ENCODE results near the gene TAGLN.

The TAGLN gene

GRCh38 chr11:117199053-117199915, at the start of gene TAGLN:
TAGLN (plus strand) TSS chr11:117199370; CDS start chr11:117203014, 3,644 bp downstream.
- no peak for DNase-seq (ENCODE audit: low read depth)

DNA sequence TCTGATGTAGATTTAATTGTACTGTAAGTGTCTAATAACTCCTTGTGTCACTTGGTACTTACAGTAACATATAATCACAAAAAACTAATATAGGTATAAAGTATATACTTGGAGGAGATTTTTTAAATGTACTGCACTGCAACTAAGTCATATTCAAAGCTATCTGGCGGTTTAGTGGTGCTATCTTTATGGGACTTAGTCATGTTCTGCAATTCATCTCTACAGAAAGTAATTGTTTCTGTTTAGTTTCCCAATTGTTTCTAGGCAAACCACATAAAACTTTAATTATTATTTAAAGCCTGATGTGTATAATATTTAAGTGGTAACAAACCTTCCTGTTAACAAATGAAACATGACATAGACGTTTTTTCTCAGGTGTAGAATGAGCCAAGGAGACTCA, 47.1 kb upstream of the TAGLN start:
- DNase-seq (ENCODE audit: low read depth) = no peak

DNA sequence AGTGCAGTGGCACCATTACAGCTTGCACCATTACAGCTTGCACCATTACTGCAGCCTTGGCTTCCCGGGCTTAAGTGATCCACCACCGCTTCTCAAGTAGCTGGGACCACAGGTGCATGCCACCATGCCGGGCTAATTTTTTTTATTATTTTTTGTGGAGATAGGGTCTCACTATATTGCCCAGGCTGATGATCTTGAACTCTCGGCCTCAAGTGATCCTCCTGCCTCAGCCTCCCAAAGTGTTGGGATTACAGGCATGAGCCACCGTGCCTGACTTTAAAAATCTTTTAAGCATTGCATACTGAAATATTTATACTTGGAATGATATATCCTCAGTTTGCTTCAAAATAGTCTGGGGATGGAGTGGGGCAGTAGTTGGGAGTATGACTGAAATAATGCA, 44.7 kb upstream of the TAGLN start:
- DNase-seq (ENCODE audit: low read depth) = no peak

GRCh38 chr11:117157507-117157906, 41.7 kb upstream of the TAGLN start:
- no peak for DNase-seq (ENCODE audit: low read depth)

- no peak for DNase-seq (ENCODE audit: low read depth)
Measured at GRCh38 chr11:117159892-117160291, 39.3 kb upstream of the TAGLN start.

DNA sequence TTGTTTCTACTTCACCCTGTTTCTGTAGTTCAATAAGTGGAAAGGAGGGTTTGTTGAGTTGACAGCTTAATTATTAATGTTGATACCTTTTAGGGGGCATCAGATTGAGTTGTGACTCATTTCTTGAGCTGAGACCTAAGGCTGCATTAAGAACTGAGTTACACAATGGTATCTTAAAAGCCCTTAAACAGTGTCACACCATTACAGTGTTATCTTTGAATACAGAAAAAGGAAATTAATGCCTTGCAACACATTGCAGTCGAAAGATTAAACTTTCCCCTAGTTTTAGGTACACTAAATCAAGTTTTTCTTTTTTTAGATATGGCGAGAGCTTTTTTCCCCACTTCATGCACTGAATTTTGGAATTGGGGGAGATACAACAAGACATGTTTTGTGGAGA, 38.3 kb upstream of the TAGLN start:
- no peak for DNase-seq (ENCODE audit: low read depth)

DNA sequence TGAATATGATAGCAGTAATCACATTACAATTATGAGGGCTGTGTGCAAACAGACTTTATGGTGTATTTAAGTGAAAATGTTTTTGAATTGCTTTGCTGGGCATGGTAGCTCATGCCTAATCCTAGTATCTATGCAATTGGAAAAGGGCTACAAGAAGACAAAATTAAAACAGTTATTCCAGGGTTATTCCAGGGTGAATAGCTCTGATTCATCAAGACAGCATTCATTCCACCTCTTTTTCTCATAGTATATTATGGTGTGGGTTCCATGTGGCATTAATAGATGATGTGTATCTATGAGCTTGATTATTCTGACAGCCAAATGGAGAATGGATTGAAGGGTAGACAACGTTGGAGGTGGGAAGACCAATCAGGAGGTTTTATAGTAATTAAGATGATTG, 32.7 kb upstream of the TAGLN start:
- DNase-seq (ENCODE audit: low read depth) = no peak

DNA sequence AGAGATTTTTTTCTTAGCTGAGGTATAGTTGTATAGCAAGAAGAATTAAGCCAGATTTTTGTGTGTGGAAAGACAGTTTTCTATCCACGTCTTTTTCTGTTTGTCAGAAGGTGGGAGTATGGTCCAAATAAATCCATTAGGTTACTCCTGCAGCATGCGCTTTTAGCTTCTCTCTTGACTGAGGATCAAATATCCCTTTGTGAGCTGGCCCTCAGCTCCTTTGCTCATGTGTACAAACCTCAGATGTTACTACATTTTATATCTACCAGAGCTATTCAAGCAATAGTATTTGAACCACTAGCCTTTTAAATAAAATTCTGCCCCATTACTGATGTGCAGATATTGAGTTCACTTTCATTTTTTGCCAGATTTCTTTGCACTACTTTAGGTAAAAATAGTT, 29.4 kb upstream of the TAGLN start:
- DNase-seq (ENCODE audit: low read depth) = no peak

DNA sequence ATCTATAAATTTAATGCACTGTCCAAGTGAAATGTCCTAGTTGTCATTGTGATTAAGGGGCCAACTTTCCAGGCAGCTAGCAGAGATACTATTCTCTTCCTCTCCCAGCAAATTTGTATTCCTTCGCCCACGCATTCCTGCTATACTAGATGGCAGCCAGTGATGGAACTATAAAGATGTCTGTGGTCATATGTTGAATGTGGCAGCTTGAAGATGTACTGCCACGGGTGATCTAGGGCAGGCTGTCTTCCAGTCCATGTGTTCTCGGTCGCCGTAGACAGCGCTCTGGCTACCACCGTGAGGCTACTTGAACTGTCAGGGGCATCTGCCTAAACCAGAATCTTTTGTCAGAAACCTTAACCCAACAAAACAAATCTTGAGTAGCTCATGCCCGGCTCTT, 29.0 kb upstream of the TAGLN start:
- no peak for DNase-seq (ENCODE audit: low read depth)

- DNase-seq (ENCODE audit: low read depth) = no peak
Measured at GRCh38 chr11:117171007-117171403, 28.2 kb upstream of the TAGLN start.

DNA sequence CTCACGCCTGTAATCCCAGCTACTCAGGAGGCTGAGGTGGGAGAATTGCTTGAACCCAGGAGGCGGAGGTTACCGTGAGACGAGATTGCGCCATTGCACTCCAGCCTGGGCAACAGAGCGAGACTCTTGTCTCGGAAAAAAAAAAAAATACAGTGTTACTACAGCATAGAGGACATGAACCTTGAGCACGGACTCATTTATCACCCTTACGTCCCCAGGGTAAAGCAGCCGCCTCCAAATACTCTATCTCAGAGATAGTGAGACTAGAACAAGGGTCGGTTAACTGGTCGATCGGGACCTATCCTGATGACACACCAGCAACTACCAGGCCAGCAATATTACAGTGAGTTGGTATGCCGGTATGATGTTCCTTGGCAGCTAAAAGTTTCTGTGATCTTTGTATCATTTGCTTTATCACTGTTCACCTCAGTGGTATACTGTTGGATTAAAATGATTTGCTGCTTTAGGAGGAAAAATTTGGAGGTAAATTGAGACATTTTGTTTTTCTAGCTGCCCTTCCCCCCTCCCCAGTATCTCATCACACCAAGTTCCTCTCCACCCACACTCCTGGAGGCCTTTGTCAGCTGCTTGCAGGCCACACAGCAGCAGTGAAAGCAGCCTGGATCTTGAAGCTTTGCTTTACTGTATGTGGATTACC, 27.6 kb upstream of the TAGLN start:
- no peak for DNase-seq (ENCODE audit: low read depth)

DNA sequence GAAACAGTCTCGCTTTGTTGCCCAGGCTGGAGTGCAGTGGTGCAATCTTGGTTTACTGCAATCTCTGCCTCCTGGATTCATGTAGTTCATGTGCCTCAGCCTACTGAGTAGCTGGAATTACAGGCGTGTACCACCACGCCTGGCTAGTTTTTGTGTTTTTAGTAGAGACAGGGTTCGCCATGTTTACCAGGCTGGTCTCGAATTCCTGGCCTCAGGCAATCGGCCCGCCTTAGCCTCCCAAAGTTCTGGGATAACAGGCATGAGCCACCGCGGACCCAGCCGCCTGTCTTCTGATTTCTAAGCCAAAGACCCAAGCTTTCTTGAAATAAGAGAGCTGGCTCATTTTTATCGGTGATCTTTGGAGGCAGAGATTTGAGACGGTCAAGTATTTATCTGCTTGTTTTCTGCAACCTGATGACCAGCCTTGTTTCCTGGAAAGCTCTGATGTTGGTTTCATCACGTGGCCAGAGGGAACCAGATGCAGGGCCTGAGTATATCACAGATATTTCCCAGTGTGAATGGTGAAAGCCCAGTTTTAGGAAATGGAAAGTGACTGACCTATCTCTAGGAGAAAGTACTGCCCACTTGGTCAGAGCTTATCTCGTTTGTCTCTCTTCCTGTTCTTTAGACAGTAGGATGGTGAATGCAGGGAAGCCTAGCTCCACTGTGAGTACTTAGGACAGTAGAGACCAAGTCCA, 26.3 kb upstream of the TAGLN start:
- DNase-seq (ENCODE audit: low read depth) = no peak

GRCh38 chr11:117175104-117175503, 24.1 kb upstream of the TAGLN start:
- no peak for DNase-seq (ENCODE audit: low read depth)

- no peak for DNase-seq (ENCODE audit: low read depth)
Measured at GRCh38 chr11:117175781-117176180, 23.4 kb upstream of the TAGLN start.

DNA sequence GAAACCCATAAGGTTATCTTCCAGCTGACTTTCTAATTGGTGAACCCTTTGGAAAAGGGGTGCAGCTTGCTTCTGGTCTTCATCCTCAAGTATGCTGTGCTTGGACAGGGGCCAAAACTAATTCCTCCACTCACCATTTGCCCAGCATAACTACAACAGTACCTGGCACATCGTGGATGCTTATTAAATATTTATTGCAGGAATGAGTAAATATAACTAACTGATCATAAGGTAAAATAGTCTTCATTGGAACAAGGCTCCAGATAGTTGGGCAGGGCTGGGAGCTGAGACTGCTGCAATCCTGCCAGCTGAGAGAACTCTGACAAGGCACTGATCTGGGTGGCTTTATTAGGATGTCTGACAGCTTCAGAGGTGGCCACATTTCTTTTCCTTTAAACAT, 23.0 kb upstream of the TAGLN start:
- no peak for DNase-seq (ENCODE audit: low read depth)

DNA sequence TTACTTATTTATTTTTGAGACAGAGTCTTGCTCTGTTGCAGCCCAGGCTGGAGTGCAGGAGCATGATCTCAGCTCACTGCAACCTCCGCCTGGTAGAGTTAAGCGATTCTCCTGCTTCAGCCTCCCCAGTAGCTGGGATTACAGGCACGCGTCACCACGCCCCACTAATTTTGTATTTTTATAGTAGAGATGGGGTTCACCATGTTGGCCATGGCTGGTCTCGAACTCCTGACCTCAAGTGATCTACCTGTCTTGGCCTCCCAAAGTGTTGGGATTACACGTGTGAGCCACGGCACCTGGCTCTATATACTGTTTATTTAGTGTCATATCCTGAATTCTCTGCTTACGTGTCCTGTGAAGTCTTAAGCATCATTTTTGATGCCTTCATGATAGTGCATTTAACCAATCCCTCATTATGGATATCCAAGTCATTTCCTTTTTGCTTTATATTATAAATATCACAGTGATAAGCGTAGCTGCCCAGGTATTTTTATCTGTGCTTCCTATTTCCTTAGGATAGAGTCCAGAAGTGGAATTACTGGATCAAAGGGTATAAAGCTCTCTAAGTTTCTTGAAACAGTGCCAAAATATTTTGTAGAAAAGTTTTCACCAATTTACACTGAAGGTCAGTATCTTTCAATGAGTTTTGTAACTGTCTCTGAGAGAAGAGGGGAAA, 21.5 kb upstream of the TAGLN start:
- no peak for DNase-seq (ENCODE audit: low read depth)

DNA sequence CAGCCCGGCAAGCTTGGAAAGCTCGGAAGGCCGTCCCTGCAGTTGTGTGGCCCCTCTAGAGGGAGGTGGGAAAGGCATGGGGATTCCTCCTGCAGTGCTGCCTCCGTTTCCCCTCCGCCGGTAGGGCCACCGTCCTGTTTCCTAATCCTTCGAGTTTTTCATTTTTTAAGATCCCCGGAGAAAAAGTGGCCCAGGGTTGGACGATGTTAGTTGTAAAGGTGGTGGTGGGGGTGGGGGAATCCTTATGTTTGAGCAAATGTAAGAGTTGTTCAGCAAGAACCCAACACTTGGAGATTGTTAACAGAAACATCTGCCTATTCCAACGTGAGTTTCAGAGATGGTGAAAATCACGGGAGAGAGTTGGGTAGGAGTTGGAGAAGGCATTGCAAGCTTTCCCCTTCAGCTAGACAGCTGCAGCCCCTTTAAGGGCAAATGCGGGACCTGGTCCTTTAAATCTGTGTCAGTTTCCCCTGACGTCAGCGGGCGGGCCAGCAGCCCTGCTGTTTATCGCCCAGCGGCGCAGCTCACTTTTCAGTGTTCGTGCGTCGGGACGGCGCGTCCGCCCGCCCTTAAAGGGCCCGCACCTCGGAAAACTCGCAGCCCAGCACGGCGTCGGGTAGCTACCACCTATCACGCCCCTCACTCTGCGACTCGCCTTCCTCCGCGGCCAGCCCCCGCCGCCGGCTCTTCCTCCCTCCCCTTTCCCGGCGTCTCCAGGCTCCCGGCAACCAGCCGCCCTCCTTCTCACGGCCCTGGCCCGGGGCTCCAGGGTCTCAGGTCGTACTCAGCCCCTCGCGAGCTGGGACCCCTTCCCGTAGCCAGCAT, 20.7 kb upstream of the TAGLN start, which contains the start of gene SIDT2:
Gene SIDT2 (plus strand): TSS at position 534 of the 825 bp plus-strand sequence. CDS start 521 bp downstream, outside the sequence.
- DNase-seq (ENCODE audit: low read depth) = peak; percentile 85

- DNase-seq (ENCODE audit: low read depth) = peak; percentile 19
Measured at GRCh38 chr11:117179048-117179999, 19.8 kb upstream of the TAGLN start.

GRCh38 chr11:117180020-117180419, 19.1 kb upstream of the TAGLN start:
- DNase-seq (ENCODE audit: low read depth) = no peak
